Neuronal stem cell (in vitro differentiated cells): ENCODE results near the gene PRDM11.

Source experiments
- DNase-seq: peaks from one replicate; pipeline ENCODE4 v3.0.0-alpha.2; 2013; ENCODE audit warnings: low spot score
- H2AFZ ChIP-seq: one replicate; pipeline ENCODE4 v1.6.1; 2013; ENCODE audit warnings: mild to moderate bottlenecking, low read length, inconsistent platforms
- H2AK5ac ChIP-seq: 2 replicates; pipeline ENCODE4 v1.6.1; 2013; ENCODE audit warnings: low read depth, mild to moderate bottlenecking, inconsistent platforms, low read length, moderate library complexity, mixed read lengths
- H2BK120ac ChIP-seq: 2 replicates; pipeline ENCODE4 v1.6.1; 2013; ENCODE audit warnings: low read depth, mild to moderate bottlenecking, inconsistent platforms, low read length, moderate library complexity, mixed read lengths
- H2BK12ac ChIP-seq: one replicate; pipeline ENCODE4 v1.6.1; 2013; ENCODE audit warnings: low read length, inconsistent platforms
- H2BK15ac ChIP-seq: 2 replicates; pipeline ENCODE4 v1.6.1; 2013; ENCODE audit warnings: mild to moderate bottlenecking, low read length, inconsistent platforms, mixed read lengths
- H2BK5ac ChIP-seq: one replicate; pipeline ENCODE4 v1.6.1; 2013; ENCODE audit warnings: inconsistent platforms, mild to moderate bottlenecking, low read length, moderate library complexity
- H3K14ac ChIP-seq: one replicate; pipeline ENCODE4 v1.6.1; 2013; ENCODE audit warnings: low read length, inconsistent platforms
- H3K18ac ChIP-seq: 2 replicates; pipeline ENCODE4 v1.6.1; 2013; ENCODE audit warnings: low read length, inconsistent platforms
- H3K23ac ChIP-seq: 2 replicates; pipeline ENCODE4 v1.6.1; 2013; ENCODE audit warnings: low read depth, mild to moderate bottlenecking, mixed read lengths, low read length, inconsistent platforms; ENCODE audit not compliant: poor library complexity
- H3K27ac ChIP-seq: replicated peaks from 3 replicates; pipeline ENCODE4 v1.5.1; 2013; ENCODE audit warnings: low read length, inconsistent platforms
- H3K27me3 ChIP-seq, 3 experiments: 2 replicates each; pipeline ENCODE4 v1.6.1; 2013; ENCODE audit warnings: low read length in 3 of 3, mild to moderate bottlenecking in 2 of 3, inconsistent platforms in 1 of 3, low read depth in 1 of 3, mixed read lengths in 1 of 3, moderate library complexity in 1 of 3; ENCODE audit not compliant: control insufficient read depth in 3 of 3, insufficient read depth in 3 of 3
- H3K36me3 ChIP-seq, 2 donors: replicated peaks in 1 of 2; 2 replicates each; pipeline ENCODE4 v1.6.1; 2013; ENCODE audit warnings: low read length in 2 of 2; ENCODE audit not compliant: control insufficient read depth in 2 of 2, insufficient read depth in 2 of 2
- H3K4ac ChIP-seq: 2 replicates; pipeline ENCODE4 v1.6.1; 2013; ENCODE audit warnings: inconsistent platforms, mild to moderate bottlenecking, low read length, moderate library complexity
- H3K4me1 ChIP-seq, 2 donors: 1 replicate in 1 of 2; 2 replicates in 1 of 2; pipeline ENCODE4 v1.6.1; 2013; ENCODE audit warnings: low read length in 2 of 2, low read depth in 1 of 2; ENCODE audit not compliant: control insufficient read depth in 2 of 2, insufficient read depth in 1 of 2
- H3K4me2 ChIP-seq: one replicate; pipeline ENCODE4 v1.6.1; 2013; ENCODE audit warnings: mild to moderate bottlenecking, low read length, inconsistent platforms; ENCODE audit not compliant: insufficient read depth, poor library complexity, severe bottlenecking
- H3K4me3 ChIP-seq, 2 donors: 2 replicates each; pipeline ENCODE4 v1.5.1; 2013; ENCODE audit warnings: low read length in 2 of 2, mild to moderate bottlenecking in 2 of 2, inconsistent platforms in 1 of 2, moderate library complexity in 1 of 2
- H3K79me1 ChIP-seq: one replicate; pipeline ENCODE4 v1.6.1; 2013; ENCODE audit warnings: low read depth, mild to moderate bottlenecking, inconsistent platforms, low read length, moderate library complexity
- H3K9ac ChIP-seq: one replicate; pipeline ENCODE4 v1.6.1; 2013; ENCODE audit warnings: mild to moderate bottlenecking, low read depth, low read length, inconsistent platforms; ENCODE audit not compliant: poor library complexity
- H3K9me3 ChIP-seq, 2 donors: replicated peaks in 1 of 2; 2 replicates each; pipeline versions ENCODE3 to v1.6.1; 2013; ENCODE audit warnings: low read length in 2 of 2, mild to moderate bottlenecking in 2 of 2, inconsistent platforms in 1 of 2, low read depth in 1 of 2, mixed read lengths in 1 of 2, moderate library complexity in 1 of 2; ENCODE audit not compliant: control insufficient read depth in 2 of 2, insufficient read depth in 1 of 2
- H4K8ac ChIP-seq: one replicate; pipeline ENCODE4 v1.6.1; 2013; ENCODE audit warnings: low read depth, mild to moderate bottlenecking, inconsistent platforms, low read length, moderate library complexity
- H4K91ac ChIP-seq: one replicate; pipeline ENCODE4 v1.6.1; 2013; ENCODE audit warnings: low read length, low read depth, mild to moderate bottlenecking, inconsistent platforms; ENCODE audit not compliant: poor library complexity
- WGBS, 2 donors: extraction: QIAGEN DNeasy Blood & Tissue Kit; methylation state at CpG; one replicate each; pipeline ENCODE4 v1.1.7; 2013; ENCODE audit warnings: missing lambda C conversion rate in 2 of 2, mixed read lengths in 1 of 2; ENCODE audit not compliant: insufficient read length in 2 of 2, insufficient replicate concordance in 1 of 2; ENCODE audit errors: extremely low coverage in 2 of 2; 5-methylcytosine and 5-hydroxymethylcytosine counted together

The PRDM11 gene

DNA sequence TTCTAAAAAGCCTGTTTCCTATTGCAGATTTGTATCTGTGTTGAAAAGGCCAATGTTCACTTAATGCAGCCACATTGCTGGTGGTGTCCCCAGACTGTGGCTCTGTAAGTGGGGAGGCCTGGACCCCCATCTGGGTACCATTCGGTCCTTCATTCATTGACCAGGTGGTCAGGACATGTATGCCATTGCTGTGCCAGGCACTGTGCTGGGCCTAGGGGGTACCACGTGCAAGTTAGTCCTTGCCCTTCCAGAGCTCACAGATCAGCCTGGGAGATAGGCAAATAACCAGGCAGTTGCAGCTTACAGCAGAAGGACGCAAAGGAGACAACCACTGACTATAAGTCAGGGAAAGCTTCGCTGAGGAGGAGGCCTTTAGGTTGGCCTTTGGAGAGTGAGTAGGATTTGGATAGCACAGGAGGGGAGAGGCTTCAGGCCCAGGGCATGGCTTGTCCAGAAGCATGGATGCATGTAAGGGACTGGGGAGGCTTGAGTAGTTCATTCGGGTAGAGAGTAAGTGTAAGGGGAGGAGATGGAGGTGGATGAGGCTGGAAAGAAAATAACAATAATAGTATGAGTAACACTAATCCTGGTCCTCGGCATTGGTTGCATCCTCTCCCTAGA is 5.0 kb downstream of the PRDM11 start:
- Histone ChIP-seq H3K18ac (no peak overlapping the region), H2BK5ac (no peak overlapping the region), H3K4me2 (no peak overlapping the region), H3K4me3 (no peak overlapping the region), H3K27ac (no peak overlapping the region), H3K4ac (no peak overlapping the region), H3K23ac (no peak overlapping the region), H2BK12ac (no peak overlapping the region), H2AK5ac (no peak overlapping the region), H3K4me1 (peaks cover 5 to 7% of the 10 kb centered on the region in 2 donors), H3K9me3 (peaks cover 0 to 7% of the 10 kb centered on the region in 2 donors), H4K91ac (no peak overlapping the region), H3K79me1 (peaks cover 7% of the 10 kb centered on the region), H4K8ac (no peak overlapping the region), H2AFZ (no peak overlapping the region), H3K27me3 (no peaks in the 10 kb centered on the region), H3K36me3 (no peaks in the 10 kb centered on the region), H3K9ac (no peak overlapping the region), H3K14ac (no peak overlapping the region), H2BK120ac (no peak overlapping the region), H2BK15ac (no peak overlapping the region)
- no CpG with 5 or more reads among the region's 6 CpGs for WGBS, 2 donors
- no peak for DNase-seq

DNA sequence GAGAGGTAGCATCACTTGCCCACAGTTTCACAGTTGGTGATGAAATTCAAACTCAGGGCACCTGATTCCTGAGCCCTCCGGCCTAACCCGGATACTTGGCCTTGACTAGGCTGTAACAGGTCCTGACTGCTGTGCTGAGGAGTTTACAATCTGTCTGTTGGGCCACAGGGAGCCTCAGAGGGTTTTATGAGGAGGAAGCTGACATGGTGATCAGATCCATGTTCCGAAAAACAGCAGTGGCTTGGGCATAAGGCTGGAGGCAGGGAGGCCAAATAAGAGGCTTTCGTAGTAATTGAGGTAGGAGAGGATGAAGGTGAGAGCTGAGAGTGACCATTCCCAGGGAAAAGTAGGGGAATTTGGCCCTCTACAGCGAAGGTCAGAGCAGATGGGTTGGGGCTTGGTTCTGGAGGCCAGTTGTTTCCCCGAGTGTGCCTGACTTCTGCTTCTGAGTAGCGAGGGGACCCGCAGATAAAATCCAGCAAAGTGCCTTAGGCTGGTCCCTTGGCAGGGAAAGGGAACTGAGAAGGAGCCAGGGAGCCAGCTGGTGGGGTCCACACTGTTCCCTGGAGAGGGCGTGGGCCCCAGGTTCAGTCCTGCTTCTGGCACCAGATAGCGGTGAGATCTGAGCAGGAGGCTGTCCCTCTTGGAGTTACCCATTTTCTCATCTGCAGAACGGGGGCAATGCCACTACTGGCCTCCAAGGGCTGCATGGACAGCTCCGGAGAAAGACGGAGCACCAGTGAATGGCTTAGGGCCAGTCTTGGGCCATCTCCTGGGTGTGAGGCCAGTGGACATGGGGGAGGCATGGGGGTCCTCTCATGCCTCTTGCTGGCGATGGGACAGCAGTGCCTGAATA is 6.5 kb downstream of the PRDM11 start:
- Histone ChIP-seq H2AFZ (no peak overlapping the region), H3K18ac (no peak overlapping the region), H2BK12ac (no peak overlapping the region), H3K4me2 (no peak overlapping the region), H3K4me3 (no peak overlapping the region), H3K14ac (no peak overlapping the region), H3K27me3 (no peaks in the 10 kb centered on the region), H2AK5ac (no peak overlapping the region), H3K36me3 (no peaks in the 10 kb centered on the region), H4K8ac (no peak overlapping the region), H3K23ac (no peak overlapping the region), H3K4ac (no peak overlapping the region), H2BK15ac (no peak overlapping the region), H3K79me1 (peaks cover 10% of the 10 kb centered on the region), H2BK5ac (no peak overlapping the region), H3K27ac (no peak overlapping the region), H3K9ac (no peak overlapping the region), H3K4me1 (peaks cover 4% of the 10 kb centered on the region in 2 donors), H2BK120ac (no peak overlapping the region), H3K9me3 (peaks cover 0 to 7% of the 10 kb centered on the region in 2 donors), H4K91ac (peak overlapping the region; percentile 27)
- DNase-seq, result no peak
- WGBS, 2 donors, result no CpG with 5 or more reads among the region's 14 CpGs

DNA sequence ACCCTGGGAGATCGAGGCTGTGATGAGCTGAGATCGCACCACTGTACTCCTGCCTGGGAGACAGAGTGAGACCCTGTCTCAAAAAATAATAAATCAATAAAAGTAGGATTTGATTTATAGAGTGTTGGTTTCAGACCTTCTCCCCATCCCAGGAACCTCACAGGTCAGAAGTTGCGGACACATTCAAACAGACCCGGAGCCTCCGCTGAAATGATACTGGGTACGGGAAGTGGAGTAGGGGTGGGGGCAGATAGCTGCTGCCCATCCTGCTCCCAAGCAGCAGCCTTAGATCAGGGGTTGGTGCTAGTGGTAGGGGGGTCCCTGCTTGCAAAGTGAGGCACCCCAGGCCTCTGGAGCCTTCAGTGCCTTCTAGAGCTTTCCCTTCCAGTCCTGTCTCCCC is 7.8 kb downstream of the PRDM11 start:
- no peak overlapping the region for H3K4me2 ChIP-seq
- H4K91ac ChIP-seq, result no peak overlapping the region
- no peak overlapping the region for H2AK5ac ChIP-seq
- H3K23ac ChIP-seq, result no peak overlapping the region
- no peak overlapping the region for H3K14ac ChIP-seq
- no peak overlapping the region for H3K18ac ChIP-seq
- H2BK12ac ChIP-seq, result no peak overlapping the region
- H2BK15ac ChIP-seq, result no peak overlapping the region
- H3K27ac ChIP-seq, result no peak overlapping the region
- peaks cover 12% of the 10 kb centered on the region for H3K79me1 ChIP-seq
- no peak overlapping the region for H2BK5ac ChIP-seq
- DNase-seq, result no peak
- H3K4me3 ChIP-seq, result no peak overlapping the region
- WGBS, 2 donors, result no CpG with 5 or more reads among the region's 6 CpGs
- no peak overlapping the region for H4K8ac ChIP-seq
- H3K36me3 ChIP-seq, result no peaks in the 10 kb centered on the region
- H3K9me3 ChIP-seq, result peaks cover 0 to 6% of the 10 kb centered on the region in 2 donors
- H3K4me1 ChIP-seq, result peaks cover 9 to 12% of the 10 kb centered on the region in 2 donors
- no peak overlapping the region for H3K4ac ChIP-seq
- no peak overlapping the region for H2AFZ ChIP-seq
- no peak overlapping the region for H3K9ac ChIP-seq
- no peaks in the 10 kb centered on the region for H3K27me3 ChIP-seq
- no peak overlapping the region for H2BK120ac ChIP-seq

DNA sequence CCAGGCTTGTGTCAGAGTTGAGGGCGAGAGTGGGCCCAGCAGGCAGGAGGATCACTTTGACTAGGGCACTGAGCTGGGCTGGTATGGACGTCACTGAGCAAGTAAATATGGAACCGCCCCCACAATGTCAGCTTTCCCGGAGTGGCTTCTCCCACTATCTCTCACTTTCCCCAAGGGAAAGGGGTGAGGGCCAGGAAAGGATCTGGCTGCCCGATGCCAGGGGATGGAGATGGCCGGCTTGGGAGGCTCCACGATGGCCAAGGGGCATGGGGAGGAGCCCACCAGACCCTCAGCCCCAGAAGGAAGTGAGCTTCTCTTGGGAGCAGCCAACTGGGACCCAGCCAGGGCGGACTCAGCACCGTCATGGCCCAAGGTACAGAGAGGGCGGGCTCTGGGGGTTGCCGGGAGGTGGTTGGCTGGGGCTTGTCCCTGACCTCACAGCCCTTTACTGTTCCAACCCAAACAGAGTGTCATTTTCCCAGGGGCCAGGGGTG is 8.7 kb downstream of the PRDM11 start:
- Histone ChIP-seq H3K9ac (no peak overlapping the region), H3K14ac (no peak overlapping the region), H2BK15ac (no peak overlapping the region), H2BK5ac (no peak overlapping the region), H3K4me3 (no peak overlapping the region), H3K23ac (no peak overlapping the region), H2BK12ac (no peak overlapping the region), H3K18ac (no peak overlapping the region), H3K4me1 (peaks cover 9 to 12% of the 10 kb centered on the region in 2 donors), H3K27me3 (no peaks in the 10 kb centered on the region), H3K9me3 (no peaks in the 10 kb centered on the region), H3K79me1 (peaks cover 12% of the 10 kb centered on the region), H2AFZ (no peak overlapping the region), H4K8ac (no peak overlapping the region), H3K4me2 (no peak overlapping the region), H3K4ac (no peak overlapping the region), H3K27ac (no peak overlapping the region), H4K91ac (no peak overlapping the region), H2AK5ac (no peak overlapping the region), H2BK120ac (no peak overlapping the region), H3K36me3 (no peaks in the 10 kb centered on the region)
- no CpG with 5 or more reads among the region's 11 CpGs for WGBS, 2 donors
- DNase-seq, result no peak
